ENCODE results near the gene DCST1.

The DCST1 gene

DNA sequence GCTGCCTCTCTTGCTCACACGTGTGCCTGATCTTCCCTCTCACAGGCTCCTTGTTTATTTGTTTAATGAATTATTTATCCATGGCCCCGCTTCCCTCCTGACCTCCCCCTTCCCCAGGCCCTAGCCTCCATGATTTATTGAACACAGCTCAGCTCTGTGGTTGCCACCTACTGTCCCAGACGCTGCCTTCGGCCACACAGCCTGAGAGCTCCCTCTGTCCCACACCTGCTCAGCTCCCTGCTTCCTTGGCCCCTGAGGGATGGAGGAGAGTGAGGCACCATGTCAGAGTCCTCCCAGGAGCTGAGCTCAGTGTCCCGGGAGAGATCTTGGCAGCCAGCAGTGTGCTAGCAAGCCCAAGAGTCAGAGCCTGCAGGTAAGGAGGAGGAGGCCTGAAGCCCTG, 41.9 kb downstream of the DCST1 start:
- TF ChIP-seq, protein P1, sequence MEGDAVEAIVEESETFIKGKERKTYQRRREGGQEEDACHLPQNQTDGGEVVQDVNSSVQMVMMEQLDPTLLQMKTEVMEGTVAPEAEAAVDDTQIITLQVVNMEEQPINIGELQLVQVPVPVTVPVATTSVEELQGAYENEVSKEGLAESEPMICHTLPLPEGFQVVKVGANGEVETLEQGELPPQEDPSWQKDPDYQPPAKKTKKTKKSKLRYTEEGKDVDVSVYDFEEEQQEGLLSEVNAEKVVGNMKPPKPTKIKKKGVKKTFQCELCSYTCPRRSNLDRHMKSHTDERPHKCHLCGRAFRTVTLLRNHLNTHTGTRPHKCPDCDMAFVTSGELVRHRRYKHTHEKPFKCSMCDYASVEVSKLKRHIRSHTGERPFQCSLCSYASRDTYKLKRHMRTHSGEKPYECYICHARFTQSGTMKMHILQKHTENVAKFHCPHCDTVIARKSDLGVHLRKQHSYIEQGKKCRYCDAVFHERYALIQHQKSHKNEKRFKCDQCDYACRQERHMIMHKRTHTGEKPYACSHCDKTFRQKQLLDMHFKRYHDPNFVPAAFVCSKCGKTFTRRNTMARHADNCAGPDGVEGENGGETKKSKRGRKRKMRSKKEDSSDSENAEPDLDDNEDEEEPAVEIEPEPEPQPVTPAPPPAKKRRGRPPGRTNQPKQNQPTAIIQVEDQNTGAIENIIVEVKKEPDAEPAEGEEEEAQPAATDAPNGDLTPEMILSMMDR (IDR thresholded peaks at IDR 0.05; ENCODE audit: low read depth, low read length, missing control alignments): no peak
- no peak for DNase-seq (ENCODE audit: low read depth)
- no peak overlapping the region for H3K4me3 ChIP-seq (ENCODE audit: low read depth, low read length)

DNA sequence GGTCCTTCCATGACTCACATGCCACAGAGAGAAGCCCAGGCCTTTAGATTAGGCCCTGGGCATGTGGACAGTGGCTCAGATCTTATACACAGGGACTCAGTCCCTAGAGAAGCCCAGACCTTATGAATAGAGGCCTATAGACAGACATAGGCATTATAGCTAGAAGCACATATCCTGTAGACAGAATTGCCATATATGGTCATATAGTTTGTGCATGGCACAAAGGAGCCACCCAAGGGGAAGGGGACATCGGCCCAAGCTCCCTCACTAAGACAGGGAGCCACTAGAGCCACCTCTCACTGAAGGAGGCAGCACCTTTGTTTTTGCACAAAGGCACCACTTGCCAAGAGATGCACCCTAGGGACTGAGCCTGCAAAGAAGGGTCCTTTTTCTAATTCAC, 42.7 kb downstream of the DCST1 start:
- DNase-seq (ENCODE audit: low read depth): no peak
- H3K4me3 ChIP-seq (ENCODE audit: low read depth, low read length): no peak overlapping the region
- TF ChIP-seq, protein P1 (IDR thresholded peaks at IDR 0.05; ENCODE audit: low read depth, low read length, missing control alignments): no peak

DNA sequence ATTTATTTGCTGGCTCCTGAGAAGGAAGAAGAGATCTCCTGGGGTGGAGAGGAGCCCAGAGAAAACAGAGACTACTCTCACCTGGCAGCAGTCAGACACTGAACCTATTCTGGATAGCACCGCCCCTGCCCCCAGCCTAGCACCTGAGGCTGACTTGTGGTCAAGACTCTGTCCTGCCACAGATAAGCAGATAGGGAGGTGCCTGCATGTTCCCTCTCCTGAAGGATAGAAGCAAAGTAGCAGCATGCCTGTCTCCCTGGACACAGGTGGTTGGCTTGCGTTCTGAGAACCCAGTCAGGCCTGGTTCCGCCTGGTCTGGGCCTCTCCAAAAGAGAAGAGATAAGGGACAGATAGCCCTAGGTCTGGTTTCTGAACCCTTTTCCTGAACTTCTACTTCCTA, 43.7 kb downstream of the DCST1 start:
- H3K4me3 ChIP-seq (ENCODE audit: low read depth, low read length): no peak overlapping the region
- DNase-seq (ENCODE audit: low read depth): no peak
- TF ChIP-seq, protein P1 (IDR thresholded peaks at IDR 0.05; ENCODE audit: low read depth, low read length, missing control alignments): no peak

DNA sequence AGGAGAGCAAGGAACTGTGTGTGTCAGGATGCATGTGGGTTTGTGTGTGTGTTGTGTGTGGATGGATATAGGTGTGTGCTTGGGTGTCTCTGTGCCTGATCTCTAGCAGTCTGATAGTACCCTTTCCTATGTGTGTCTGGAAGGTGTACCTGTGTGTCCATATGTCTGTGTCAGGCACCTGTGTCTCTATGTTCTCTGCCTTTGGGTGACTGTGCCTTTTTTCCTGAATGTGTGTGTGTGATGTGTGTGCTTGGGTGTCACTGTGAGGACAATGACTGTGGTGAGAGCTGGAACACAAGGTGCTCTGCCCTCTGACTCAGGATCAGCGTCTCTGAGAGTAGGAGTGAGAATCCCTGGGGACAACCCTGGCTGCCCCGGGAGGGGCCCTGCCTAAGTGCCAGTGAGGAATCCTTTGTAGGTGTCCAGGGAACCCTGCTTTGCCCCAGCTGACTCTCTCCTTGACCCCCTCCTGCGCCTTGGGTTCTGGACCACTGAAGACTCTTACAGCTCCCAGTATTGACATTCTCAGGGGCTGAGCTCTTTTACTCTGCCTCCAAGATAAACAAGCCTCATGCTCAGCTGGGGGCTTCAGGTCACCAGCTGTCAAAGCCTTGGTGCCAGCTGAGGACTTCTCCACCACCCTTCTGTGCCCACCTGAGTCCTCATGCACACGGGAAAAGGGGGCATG, 44.3 kb downstream of the DCST1 start:
- TF ChIP-seq, protein P1 (IDR thresholded peaks at IDR 0.05; ENCODE audit: low read depth, low read length, missing control alignments): no peak
- no peak overlapping the region for H3K4me3 ChIP-seq (ENCODE audit: low read depth, low read length)

DNA sequence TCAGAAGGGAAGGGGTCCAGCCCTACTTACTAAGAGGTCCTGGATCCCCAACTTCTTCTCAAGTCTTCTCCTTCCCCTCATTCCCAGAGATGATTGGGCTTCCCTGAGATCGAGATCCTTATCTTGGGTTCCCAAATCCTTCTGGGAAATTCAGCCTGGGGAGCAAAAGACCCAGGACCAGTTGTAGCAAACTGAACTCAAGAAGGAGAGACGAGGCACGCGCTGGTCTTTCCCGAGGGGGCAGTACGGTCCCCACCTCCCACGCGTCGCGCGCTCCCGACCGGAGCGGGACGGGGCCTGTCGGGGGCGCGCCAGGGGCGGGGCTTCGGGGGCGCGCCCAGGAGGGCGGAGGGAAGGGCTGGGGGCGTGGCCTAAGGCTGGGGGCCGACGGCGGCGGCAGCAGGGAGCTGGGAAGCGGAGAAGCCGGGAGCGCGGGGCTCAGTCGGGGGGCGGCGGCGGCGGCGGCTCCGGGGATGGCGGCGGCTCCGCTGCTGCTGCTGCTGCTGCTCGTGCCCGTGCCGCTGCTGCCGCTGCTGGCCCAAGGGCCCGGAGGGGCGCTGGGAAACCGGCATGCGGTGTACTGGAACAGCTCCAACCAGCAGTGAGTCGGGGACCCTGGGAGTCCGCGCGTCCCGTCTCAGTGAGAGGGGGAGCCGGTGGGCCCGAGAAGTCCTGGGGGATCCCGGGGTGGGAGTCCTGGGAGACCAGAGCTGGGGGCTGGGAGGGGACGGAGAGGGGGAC, 45.0 kb downstream of the DCST1 start, which contains the start of gene EFNA3:
Gene EFNA3 (plus strand): TSS at position 369 of the 741 bp plus-strand sequence. CDS start 105 bp downstream, at position 474.
- TF ChIP-seq, protein P1 (IDR thresholded peaks at IDR 0.05; ENCODE audit: low read depth, low read length, missing control alignments): no peak
- H3K4me3 ChIP-seq (ENCODE audit: low read depth, low read length): peak within 1 kb of the TSS; percentile 36
- no peak for DNase-seq (ENCODE audit: low read depth)

More for the DNA sequence above, 44.3 kb downstream of the DCST1 start:
- DNase-seq (ENCODE audit: low read depth): no peak

DNA sequence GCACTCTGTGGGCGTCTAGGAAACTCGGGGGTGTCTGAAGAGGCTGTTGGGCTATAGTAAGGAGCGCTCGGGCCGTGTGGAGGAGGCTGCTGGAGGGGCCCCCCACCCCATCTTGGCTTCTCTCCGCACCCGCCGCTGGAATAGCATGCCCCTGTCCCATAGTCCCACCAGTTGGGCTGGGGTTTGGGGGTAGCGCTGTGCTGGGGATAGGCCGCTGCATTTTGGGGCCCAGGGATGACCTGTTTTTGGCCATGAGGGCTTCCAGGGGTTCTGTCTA, 45.5 kb downstream of the DCST1 start:
- H3K4me3 ChIP-seq (ENCODE audit: low read depth, low read length): peak overlapping the region; percentile 36; the same call in 1 of the 2 replicates
- TF ChIP-seq, protein P1 (IDR thresholded peaks at IDR 0.05; ENCODE audit: low read depth, low read length, missing control alignments): no peak
- no peak for DNase-seq (ENCODE audit: low read depth)

Measured in GM12864 (cell line).